Measurements from ENCODE around the gene ADRA2C.

ADRA2C gene

GRCh38 chr4:3796960-3797359 lies 30.8 kb downstream of the ADRA2C start:
- Histone ChIP-seq H3K4me3 (ENCODE audit: low read depth, low read length) (no peak overlapping the region), H3K27me3 (ENCODE audit: control insufficient read depth, insufficient read depth, low read length) (no peaks in the 10 kb centered on the region), H3K9me3 (ENCODE audit: control insufficient read depth, insufficient read depth, low read length) (no peaks in the 10 kb centered on the region), H3K4me1 (ENCODE audit: control insufficient read depth, insufficient read depth, low read length) (no peaks in the 10 kb centered on the region), H3K9ac (ENCODE audit: low read depth, low read length) (no peak overlapping the region), H3K36me3 (ENCODE audit: control insufficient read depth, insufficient read depth, low read length) (no peaks in the 10 kb centered on the region)

DNA sequence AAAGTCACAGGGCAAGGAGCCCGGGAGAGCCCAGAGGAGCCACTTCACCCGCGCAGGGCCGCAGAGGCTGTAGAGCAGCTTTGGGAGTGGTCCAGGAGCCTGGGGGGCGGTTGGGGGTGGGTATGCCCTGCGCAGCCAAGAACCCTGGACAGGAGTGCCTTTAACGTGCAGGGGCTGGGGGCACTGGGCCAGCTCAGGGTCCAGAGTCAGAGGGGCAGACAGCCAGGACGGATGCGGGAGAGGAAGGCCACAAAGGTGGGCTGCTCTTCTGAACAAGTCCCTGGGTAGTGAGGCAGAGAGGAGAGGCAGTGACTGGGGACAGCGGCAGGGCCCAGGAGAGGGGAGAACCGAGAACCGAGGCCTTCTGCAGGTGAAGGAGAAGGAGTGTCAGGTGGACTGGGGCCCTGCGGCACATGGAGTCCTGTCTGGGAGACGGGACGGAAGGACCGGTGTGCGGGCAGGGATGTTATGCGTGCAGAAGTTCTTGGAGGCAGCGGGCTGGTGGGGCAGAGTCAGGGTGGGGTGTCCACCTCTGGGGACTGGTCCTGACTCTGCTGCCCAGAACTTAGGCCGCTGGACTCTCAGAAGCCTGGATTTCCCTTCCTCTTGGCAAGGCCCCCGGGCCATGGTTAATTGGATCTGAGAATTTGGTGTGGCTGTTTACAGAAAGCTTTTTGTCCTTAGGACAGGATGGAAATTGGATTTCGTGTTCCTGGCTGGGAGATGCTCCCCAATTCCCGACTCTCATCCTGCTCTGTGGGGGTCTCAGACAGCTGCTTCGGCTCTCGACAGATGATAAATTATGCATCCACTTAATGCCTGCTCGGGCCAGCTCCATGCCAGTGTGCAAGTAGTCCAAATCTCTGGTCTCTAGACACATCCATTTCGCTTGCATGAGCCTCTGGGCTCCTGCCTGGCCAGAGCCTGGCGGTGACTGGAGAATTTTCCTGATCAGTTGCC lies 31.9 kb downstream of the ADRA2C start:
- H3K27me3 ChIP-seq (ENCODE audit: control insufficient read depth, insufficient read depth, low read length), result no peaks in the 10 kb centered on the region
- no peaks in the 10 kb centered on the region for H3K4me1 ChIP-seq (ENCODE audit: control insufficient read depth, insufficient read depth, low read length)
- no peak overlapping the region for H3K9ac ChIP-seq (ENCODE audit: low read depth, low read length)
- H3K4me3 ChIP-seq (ENCODE audit: low read depth, low read length), result no peak overlapping the region
- H3K36me3 ChIP-seq (ENCODE audit: control insufficient read depth, insufficient read depth, low read length), result no peaks in the 10 kb centered on the region
- no peaks in the 10 kb centered on the region for H3K9me3 ChIP-seq (ENCODE audit: control insufficient read depth, insufficient read depth, low read length)

DNA sequence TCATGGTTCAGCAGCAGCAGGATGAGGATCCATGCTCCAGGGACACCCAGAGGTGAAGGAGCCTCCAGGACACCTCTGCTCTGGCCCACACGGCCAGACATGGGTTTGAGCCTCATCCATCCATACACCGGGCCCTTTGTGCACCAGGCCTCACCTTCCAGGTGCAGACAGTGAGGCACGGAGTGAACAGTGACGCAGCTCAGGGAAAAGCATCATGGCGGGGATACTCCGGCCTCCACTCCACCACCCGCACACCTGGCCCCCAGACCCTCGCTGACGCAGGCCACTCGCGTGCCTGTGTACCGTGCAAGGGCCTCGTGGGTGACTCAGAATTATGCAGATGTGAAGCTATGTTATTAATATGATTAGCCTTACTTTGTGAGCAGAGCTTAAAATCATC lies 33.3 kb downstream of the ADRA2C start:
- H3K9me3 ChIP-seq (ENCODE audit: control insufficient read depth, insufficient read depth, low read length), result no peaks in the 10 kb centered on the region
- no peaks in the 10 kb centered on the region for H3K27me3 ChIP-seq (ENCODE audit: control insufficient read depth, insufficient read depth, low read length)
- H3K4me1 ChIP-seq (ENCODE audit: control insufficient read depth, insufficient read depth, low read length), result no peaks in the 10 kb centered on the region
- no peak overlapping the region for H3K4me3 ChIP-seq (ENCODE audit: low read depth, low read length)
- H3K36me3 ChIP-seq (ENCODE audit: control insufficient read depth, insufficient read depth, low read length), result no peaks in the 10 kb centered on the region
- no peak overlapping the region for H3K9ac ChIP-seq (ENCODE audit: low read depth, low read length)

- H3K4me3 ChIP-seq (ENCODE audit: low read depth, low read length), result no peak overlapping the region
Measured at GRCh38 chr4:3800351-3800750, 34.2 kb downstream of the ADRA2C start.

DNA sequence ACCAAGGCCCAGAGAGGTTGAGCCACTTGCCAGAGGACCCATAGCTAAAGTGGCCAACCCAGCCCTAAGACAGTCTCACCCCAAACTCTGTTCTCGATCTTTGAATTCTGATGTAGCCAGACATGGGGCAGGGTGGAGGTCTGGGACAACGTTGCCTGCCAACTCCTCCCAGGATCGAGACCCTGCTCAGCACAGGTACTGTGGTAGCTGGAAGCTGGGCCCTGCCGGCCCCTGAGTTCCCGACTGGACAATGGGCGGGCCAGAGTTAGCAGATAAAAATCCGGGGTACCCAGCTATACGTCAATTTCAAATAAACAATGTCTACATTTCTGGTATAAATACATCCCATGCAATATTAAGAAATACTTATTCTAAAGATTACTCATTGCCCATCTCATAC lies 35.3 kb downstream of the ADRA2C start:
- H3K27me3 ChIP-seq (ENCODE audit: control insufficient read depth, insufficient read depth, low read length), result no peaks in the 10 kb centered on the region
- H3K36me3 ChIP-seq (ENCODE audit: control insufficient read depth, insufficient read depth, low read length), result no peaks in the 10 kb centered on the region
- H3K4me3 ChIP-seq (ENCODE audit: low read depth, low read length), result no peak overlapping the region
- no peaks in the 10 kb centered on the region for H3K9me3 ChIP-seq (ENCODE audit: control insufficient read depth, insufficient read depth, low read length)
- H3K9ac ChIP-seq (ENCODE audit: low read depth, low read length), result no peak overlapping the region
- H3K4me1 ChIP-seq (ENCODE audit: control insufficient read depth, insufficient read depth, low read length), result no peaks in the 10 kb centered on the region

More at GRCh38 chr4:3800351-3800750, 34.2 kb downstream of the ADRA2C start:
- H3K9me3 ChIP-seq (ENCODE audit: control insufficient read depth, insufficient read depth, low read length), result no peaks in the 10 kb centered on the region
- no peaks in the 10 kb centered on the region for H3K4me1 ChIP-seq (ENCODE audit: control insufficient read depth, insufficient read depth, low read length)
- H3K9ac ChIP-seq (ENCODE audit: low read depth, low read length), result no peak overlapping the region
- H3K27me3 ChIP-seq (ENCODE audit: control insufficient read depth, insufficient read depth, low read length), result no peaks in the 10 kb centered on the region
- no peaks in the 10 kb centered on the region for H3K36me3 ChIP-seq (ENCODE audit: control insufficient read depth, insufficient read depth, low read length)

DNA sequence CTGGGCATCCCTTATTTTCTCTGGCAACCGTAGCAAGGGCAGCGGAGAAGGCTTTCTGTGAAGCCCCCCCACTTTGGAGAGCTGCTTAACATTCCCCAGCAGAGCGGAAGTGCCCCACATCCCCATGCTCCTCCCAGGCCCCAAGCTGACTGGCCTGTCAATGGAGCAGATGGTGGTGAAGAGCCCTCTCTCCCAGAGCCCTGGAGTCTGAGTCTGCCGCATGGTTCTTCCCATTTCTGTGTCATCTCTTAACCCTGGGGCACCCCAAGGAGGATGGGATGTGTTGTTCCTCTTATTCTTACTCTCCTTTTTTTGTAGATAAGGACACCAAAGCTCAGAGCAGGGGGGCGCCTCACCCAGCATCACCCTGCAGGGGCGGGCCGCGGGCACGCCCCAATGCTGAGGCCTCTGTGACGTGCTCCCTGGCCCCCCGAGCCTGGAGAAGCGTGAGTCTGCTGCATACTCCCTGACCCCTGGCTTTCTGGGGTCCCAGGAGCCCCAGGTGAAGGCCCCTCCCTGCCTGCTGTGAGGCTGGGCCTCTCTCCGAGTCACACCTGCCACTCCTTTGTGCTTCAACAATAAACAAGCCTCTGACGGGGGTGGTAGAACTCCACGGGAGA lies 35.9 kb downstream of the ADRA2C start:
- H3K27me3 ChIP-seq (ENCODE audit: control insufficient read depth, insufficient read depth, low read length), result no peaks in the 10 kb centered on the region
- no peaks in the 10 kb centered on the region for H3K9me3 ChIP-seq (ENCODE audit: control insufficient read depth, insufficient read depth, low read length)
- H3K36me3 ChIP-seq (ENCODE audit: control insufficient read depth, insufficient read depth, low read length), result no peaks in the 10 kb centered on the region
- H3K4me1 ChIP-seq (ENCODE audit: control insufficient read depth, insufficient read depth, low read length), result no peaks in the 10 kb centered on the region
- no peak overlapping the region for H3K9ac ChIP-seq (ENCODE audit: low read depth, low read length)
- no peak overlapping the region for H3K4me3 ChIP-seq (ENCODE audit: low read depth, low read length)

DNA sequence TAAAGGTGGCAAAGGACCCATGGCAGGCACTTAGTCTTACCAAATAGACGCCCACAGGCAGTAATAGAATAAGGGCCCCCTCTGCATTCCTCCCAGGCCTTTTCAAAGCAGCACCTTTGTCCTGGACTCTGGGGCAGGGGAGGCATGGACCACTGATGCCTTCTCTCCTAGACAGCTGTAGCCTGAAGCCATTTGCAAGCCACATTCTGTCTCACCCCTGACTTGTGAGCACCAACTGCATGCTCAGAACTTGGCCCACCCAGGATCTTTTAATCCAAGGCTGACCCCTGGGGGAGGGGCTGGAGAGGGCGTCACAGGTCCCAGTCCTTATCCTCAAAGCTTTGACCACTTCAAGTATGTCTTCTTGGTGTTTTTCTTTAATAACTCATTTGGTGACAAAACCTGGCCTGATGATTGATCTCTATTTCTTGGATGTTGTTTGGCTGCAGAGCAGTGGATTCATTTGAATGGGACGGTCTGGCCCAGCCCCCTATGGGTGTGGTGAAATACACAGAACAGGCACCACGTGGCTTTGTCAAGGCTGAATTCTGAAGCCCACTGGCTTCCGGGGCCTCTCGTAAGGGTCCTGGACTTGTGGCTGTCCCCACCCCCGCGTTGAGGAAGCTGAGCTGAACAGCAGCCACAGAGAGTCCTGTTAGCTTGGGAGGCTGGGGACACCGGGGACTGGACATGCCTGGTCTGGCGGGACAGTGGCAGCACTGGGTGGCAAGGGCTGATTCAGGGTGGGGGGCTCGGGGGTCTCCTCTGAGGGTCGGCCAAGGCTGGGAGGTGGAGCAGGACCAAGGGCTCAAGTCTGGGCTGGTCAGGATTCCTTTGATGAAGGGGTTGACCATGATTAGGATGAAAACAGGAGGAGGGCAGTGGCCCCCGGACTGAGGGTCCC lies 36.6 kb downstream of the ADRA2C start:
- H3K4me3 ChIP-seq (ENCODE audit: low read depth, low read length), result no peak overlapping the region
- H3K36me3 ChIP-seq (ENCODE audit: control insufficient read depth, insufficient read depth, low read length), result no peaks in the 10 kb centered on the region
- no peaks in the 10 kb centered on the region for H3K9me3 ChIP-seq (ENCODE audit: control insufficient read depth, insufficient read depth, low read length)
- H3K27me3 ChIP-seq (ENCODE audit: control insufficient read depth, insufficient read depth, low read length), result no peaks in the 10 kb centered on the region
- H3K9ac ChIP-seq (ENCODE audit: low read depth, low read length), result no peak overlapping the region
- H3K4me1 ChIP-seq (ENCODE audit: control insufficient read depth, insufficient read depth, low read length), result peaks cover 5% of the 10 kb centered on the region

DNA sequence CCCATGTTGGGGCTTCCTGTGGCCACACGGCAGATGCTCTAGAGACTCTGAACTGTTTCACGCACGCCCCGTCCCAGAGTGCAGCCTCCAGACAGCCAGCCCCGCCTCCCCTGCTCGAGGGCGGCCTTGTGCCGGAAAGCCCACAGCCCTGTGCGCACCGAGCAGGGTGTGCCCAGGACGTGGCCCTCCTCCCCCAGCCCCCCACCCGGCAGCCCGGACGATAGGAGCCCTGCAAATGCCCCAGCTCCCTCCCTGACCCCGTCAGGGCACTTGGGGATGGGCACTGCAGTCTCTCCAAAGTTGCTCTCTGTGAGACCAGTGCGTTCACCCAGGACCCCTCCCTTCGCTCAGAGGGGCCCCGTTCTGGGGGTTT lies 37.3 kb downstream of the ADRA2C start:
- Histone ChIP-seq H3K36me3 (ENCODE audit: control insufficient read depth, insufficient read depth, low read length) (no peaks in the 10 kb centered on the region), H3K9ac (ENCODE audit: low read depth, low read length) (no peak overlapping the region), H3K27me3 (ENCODE audit: control insufficient read depth, insufficient read depth, low read length) (no peaks in the 10 kb centered on the region), H3K9me3 (ENCODE audit: control insufficient read depth, insufficient read depth, low read length) (no peaks in the 10 kb centered on the region), H3K4me1 (ENCODE audit: control insufficient read depth, insufficient read depth, low read length) (peaks cover 7% of the 10 kb centered on the region), H3K4me3 (ENCODE audit: low read depth, low read length) (no peak overlapping the region)

GRCh38 chr4:3803946-3804345 lies 37.8 kb downstream of the ADRA2C start:
- H3K4me3 ChIP-seq (ENCODE audit: low read depth, low read length), result no peak overlapping the region
- no peaks in the 10 kb centered on the region for H3K27me3 ChIP-seq (ENCODE audit: control insufficient read depth, insufficient read depth, low read length)
- H3K36me3 ChIP-seq (ENCODE audit: control insufficient read depth, insufficient read depth, low read length), result no peaks in the 10 kb centered on the region
- no peaks in the 10 kb centered on the region for H3K9me3 ChIP-seq (ENCODE audit: control insufficient read depth, insufficient read depth, low read length)
- H3K9ac ChIP-seq (ENCODE audit: low read depth, low read length), result no peak overlapping the region
- peaks cover 7% of the 10 kb centered on the region for H3K4me1 ChIP-seq (ENCODE audit: control insufficient read depth, insufficient read depth, low read length)

DNA sequence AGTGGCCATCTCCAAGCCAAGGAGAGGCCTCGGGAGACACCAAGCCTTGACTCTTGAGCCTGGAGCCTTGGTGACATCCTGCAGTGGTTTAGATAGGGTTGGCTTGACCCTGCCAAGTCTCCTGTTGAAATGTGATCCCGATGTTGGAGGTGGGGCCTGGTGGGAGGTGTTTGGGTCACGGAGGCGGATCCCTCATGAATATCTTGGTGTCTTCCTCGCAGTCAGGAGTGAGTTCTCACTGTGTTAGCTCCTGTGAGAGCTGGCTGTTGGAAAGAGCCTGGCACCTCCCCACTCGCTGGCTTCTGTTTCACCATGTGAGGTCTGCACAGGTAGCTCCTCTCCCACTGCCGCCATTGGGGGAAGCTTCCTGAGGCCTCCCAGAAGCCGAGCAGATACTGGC lies 38.8 kb downstream of the ADRA2C start:
- peaks cover 7% of the 10 kb centered on the region for H3K4me1 ChIP-seq (ENCODE audit: control insufficient read depth, insufficient read depth, low read length)
- H3K9me3 ChIP-seq (ENCODE audit: control insufficient read depth, insufficient read depth, low read length), result no peaks in the 10 kb centered on the region
- no peak overlapping the region for H3K4me3 ChIP-seq (ENCODE audit: low read depth, low read length)
- H3K9ac ChIP-seq (ENCODE audit: low read depth, low read length), result no peak overlapping the region
- H3K36me3 ChIP-seq (ENCODE audit: control insufficient read depth, insufficient read depth, low read length), result no peaks in the 10 kb centered on the region
- no peaks in the 10 kb centered on the region for H3K27me3 ChIP-seq (ENCODE audit: control insufficient read depth, insufficient read depth, low read length)

- Histone ChIP-seq H3K4me1 (ENCODE audit: control insufficient read depth, insufficient read depth, low read length) (peaks cover 7% of the 10 kb centered on the region), H3K9me3 (ENCODE audit: control insufficient read depth, insufficient read depth, low read length) (no peaks in the 10 kb centered on the region), H3K4me3 (ENCODE audit: low read depth, low read length) (no peak overlapping the region), H3K36me3 (ENCODE audit: control insufficient read depth, insufficient read depth, low read length) (no peaks in the 10 kb centered on the region), H3K27me3 (ENCODE audit: control insufficient read depth, insufficient read depth, low read length) (no peaks in the 10 kb centered on the region), H3K9ac (ENCODE audit: low read depth, low read length) (no peak overlapping the region)
Measured at GRCh38 chr4:3805731-3806130, 39.5 kb downstream of the ADRA2C start.

All from iPS-15b (cell line).